A172 (cell line): ENCODE results near the gene NPC1. TPM values are rescaled to one million over a fixed set of nuclear protein-coding genes. Genes with fewer than 3 reads are reported as not detected.
A peak's percentile ranks its signal among the peaks of the same experiment; 100 is the strongest.
"Not testable (repeated sequence)": the region's sequence is repeated elsewhere in the genome, so short reads cannot be mapped to it uniquely, and the experiment has no call there.

Source experiments
- DNase-seq: peaks from one replicate; pipeline ENCODE4 v3.0.0-alpha.2; 2015; ENCODE audit warnings: low spot score
- total RNA-seq: library from RNA; depleted of rRNA; stranded (reverse); fragments of >200 nt; shearing (Covaris generic); gene quantifications from 2 replicates; pipeline ENCODE4 v1.2.3, GENCODE V29; 2014

Gene NPC1
- total RNA-seq, 1 experiment from 2014 or later = 128 TPM

GRCh38 chr18:23575309-23575651 is 11.0 kb downstream of the NPC1 start:
- no peak for DNase-seq

DNA sequence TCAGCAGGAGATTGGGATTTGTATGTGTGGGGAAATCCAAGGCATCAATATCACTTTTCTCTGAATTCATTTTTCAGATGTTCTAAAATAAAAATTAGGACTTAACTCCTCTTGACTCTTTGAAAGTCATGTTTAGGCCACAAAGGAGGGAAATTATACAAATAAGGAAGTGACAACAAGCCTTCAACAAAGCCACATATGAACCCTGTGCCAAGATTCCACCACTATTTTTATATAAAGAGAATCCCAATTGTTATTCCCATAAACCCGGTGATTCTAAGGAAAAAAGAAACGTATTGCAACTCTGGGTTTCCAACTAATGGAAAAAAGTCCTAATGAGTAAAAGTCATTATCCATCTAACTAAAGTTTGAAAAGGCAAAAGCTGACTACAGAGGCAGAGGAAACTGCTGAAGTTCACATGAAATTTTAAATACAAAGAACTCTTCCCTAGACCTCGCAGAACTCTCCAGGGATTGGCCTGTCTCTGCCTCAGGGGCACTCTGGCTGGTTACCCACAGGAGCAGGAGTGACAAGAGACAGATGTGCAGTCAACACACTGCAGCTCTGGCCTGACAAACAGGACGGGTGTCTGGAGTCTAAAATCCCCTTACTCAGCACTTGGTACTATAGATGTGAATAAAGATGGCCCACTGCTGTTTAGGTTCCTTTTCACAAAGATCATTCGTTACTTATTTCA is 11.5 kb downstream of the NPC1 start:
- DNase-seq = no peak

DNA sequence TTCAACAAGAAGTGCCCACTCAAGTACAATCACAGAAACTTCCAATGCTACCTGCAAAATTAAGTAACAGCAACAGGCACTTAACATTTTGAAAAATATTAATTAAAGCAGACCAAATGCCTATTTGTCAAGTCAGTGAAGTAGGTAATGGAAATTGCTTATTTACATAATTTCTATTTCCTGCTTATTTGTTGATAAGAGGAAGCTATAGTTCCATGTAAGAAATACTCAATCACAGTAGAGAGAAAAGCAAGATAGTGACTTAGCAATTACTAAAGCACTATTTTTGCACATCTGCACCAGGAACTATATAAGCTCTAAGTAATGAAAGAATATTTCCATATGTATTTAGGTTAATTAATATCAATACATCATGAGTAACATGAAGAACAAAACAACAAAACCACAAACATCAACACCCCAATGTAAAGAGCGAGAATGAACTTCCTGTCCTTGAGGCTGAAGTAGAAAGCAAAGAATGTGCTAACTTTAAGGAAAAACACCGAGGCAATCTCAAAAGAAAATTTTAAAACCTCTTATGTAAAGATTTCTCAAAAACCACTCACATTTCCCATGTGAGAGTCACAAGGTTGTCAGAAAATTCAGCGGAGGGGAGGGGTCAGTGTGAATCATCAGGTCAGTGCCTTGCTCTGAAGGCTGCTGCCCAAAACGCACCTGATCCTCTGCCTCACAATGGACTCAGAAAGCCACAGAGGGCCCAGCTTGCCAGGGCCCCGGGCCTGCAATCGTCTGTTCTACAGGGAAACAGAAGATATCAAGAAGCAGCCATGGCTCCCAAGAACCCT is 12.5 kb downstream of the NPC1 start:
- peak; percentile 88 for DNase-seq

DNA sequence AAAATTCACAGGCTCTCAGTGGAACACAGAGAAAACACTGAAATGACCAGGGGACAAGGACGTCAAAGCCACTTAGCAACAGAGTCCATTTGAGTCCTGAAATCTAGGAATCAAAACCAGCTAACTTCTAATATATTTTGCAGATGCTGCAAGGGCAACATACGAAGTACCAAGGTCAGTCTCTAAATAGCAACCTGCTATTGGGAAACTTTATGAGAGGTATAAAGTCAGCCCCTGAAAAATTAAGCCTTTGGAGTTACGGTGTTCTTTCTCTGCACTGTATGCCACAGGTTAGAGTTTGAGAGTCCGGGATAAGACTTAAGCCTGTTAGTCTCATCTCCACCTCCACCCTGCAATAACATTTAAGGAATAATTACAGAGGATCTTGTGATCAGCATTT is 13.3 kb downstream of the NPC1 start:
- DNase-seq = no peak

DNA sequence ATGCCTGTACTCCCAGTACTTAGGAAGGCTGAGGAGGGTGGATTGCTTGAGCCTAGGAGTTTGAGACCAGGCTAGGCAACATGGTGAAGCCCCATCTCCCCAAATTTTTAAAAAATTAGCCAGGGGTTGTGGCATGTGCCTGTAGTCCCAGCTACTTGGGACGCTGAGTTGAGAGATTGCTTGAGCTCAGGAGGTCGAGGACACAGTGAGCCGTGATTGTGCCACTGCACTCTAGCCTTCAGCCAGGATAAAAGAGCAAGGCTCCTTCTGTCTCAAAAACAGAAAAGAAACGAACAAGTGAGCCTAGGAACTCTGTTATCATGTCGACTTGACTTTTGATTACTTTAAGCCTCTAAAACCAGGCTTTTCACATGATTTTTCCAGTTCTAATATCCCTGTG is 13.7 kb downstream of the NPC1 start:
- no peak for DNase-seq

GRCh38 chr18:23572012-23572411 is 14.3 kb downstream of the NPC1 start:
- DNase-seq = no peak

DNA sequence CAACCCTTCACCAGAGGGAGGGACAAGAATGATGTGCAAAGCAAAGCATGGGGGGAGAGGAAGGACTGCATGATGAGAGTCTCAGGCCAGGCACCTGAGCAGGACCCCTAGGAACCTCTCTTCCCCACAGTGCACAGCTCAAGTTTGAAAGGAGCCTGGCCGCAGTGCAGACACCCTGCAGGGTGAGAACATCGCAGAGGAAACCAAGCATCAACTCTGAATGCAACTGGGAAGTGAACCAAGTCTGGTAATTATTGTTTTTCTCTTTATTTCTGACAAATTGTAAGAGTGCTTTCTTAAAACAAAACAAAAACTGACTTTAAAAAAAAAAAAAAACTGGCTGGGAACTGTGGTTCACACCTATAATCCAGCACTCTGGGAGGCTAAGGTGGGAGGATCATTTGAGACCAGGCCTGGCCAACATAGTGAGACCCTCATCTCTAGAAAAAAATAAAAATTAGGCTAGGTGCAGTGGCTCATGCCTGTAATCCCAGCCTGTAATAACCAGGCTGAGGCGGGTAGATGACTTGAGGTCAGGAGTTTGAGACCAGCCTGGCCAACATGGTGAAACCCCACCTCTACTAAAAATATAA is 15.3 kb downstream of the NPC1 start:
- no peak for DNase-seq

DNA sequence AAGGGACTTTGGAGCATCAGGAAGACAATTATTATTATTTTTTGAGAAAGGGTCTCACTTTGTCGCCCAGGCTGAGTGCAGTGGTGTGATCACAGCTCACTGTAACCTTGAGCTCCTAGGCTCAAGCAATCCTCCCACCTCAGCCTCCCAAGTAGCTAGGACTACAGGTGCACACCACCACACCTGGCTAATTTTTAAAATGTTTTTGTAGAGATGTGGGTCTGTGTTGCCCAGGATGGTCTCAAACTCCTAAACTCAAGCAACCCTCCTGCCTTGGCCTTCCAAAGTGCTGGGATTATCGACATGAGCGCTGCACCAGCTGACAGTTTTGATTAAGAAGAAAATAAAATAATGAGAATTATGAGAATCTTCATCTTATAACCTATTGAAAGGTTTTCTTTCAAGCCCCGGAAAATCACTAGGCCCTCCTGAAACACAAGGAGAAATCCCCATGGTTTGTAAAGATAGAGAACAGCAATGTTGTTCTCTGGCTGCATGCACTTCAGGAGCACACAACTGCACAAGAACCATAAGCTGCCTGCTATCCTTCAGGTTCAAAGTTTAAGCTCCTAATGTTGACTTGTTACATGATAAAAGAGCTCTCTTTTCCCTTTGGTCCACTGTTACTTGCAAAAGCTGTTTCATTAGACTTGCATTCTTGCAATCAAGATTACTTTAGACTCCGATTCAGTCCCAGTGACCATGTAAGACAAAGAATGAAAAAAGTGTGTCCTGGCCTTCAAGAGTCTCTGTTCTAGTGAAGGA is 16.8 kb downstream of the NPC1 start:
- no peak for DNase-seq

GRCh38 chr18:23568281-23569138 is 17.8 kb downstream of the NPC1 start:
- no peak for DNase-seq

DNA sequence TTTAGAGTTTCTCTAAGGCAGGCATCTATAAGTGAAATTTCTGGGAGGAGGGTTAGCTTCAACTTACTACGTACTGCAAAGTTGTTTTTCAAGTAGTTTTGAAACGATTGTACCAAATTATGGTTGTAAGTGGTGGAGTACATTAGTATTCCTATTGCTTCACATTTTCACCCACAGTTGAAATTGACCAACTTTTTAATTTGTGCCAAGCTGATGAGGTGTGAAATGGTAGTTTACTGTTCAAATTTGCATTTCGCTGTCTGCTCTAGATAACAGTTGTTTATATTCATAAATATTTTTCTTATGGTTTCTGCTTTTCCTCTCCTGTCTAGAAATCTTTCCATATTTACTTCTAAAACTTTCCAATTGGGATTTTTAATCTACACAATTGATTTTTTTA is 18.6 kb downstream of the NPC1 start:
- DNase-seq = no peak

- no peak for DNase-seq
These were observed 20.3 kb downstream of the NPC1 start for GRCh38 chr18:23565916-23566547.

DNA sequence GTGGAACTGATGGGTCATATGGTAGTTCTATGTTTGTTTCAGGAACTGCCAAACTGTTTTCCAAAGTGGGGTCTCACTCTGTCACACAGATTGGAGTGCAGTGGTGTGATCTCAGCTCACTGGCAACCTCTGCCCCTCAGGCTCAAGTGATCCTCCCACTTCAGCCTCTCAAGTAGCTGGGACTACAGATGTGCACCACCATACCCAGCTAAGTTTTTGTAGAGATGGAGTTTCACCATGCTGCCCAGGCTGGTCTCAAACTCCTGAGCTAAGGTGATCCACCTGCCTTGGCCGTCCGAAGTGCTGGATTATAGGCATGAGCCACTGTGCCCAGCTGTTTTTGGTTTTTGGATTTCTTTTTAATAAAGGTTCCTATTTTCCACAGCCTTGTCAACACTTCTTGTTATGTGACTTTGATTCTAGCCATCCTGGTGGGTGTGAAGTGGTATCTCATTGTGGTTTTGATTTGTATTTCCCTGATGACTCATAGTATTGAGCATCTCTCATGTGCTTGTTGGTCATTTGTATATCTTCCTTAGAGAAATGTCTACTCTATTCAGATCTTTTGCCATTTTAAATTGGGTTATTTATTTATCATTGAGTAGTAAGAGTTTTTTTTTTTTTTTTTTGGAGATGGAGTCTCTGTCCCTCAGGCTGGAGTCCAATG is 22.8 kb downstream of the NPC1 start:
- DNase-seq = peak; percentile 75

GRCh38 chr18:23560186-23560585 is 26.1 kb downstream of the NPC1 start:
- DNase-seq = no peak

GRCh38 chr18:23557511-23557910 is 28.8 kb downstream of the NPC1 start:
- DNase-seq = not testable (repeated sequence)

DNA sequence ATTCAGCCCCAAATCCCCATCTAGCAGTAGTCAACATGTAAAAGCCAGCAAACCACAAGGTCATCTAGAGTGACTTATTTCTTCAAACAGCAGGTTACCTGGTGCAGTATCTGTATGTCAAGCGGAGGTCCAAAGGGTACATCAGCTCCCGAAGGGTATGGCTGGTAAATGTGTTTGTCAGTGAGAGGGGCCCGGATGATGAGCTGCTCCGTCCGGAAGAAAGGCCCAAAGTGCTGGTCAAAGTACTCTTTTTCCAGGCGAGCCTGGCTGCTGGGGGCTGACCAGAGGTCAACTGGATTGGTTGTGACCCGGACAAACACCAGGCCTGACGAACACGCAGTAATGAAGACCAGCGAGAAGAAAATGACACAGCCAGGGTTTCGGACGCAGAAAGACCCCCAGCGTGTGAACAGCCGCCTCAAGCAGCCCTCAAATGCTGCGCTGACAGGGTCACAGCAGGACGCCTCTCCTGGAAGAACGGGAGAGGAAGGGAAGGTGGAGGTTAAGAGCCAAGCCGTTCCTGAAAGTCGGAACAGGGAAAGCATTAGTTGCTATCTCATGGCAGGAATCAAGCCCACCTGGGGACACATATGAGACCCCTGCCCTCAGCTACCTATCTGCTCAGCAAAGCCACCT is 30.0 kb downstream of the NPC1 start:
- DNase-seq = no peak

DNA sequence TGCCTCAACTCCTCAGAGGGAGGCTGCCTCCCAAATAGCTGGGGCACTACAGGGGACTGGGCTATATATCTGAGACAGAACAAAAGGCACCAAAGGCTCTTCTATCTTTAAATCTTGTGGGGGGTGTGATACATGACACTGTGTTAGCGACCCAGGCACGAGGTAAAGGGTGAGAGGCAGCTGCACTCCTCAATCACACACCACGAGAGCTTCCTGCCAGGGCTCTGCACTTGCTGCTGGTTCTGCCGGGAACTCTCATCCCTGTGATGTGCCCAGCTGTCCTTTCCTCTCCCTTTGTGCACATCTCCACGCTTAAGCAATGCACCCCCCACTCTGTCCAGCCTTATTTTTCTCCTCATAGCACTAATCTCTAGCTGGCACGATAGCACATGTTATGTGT is 32.4 kb downstream of the NPC1 start:
- DNase-seq = no peak

GRCh38 chr18:23552505-23552904 is 33.8 kb downstream of the NPC1 start:
- no peak for DNase-seq

DNA sequence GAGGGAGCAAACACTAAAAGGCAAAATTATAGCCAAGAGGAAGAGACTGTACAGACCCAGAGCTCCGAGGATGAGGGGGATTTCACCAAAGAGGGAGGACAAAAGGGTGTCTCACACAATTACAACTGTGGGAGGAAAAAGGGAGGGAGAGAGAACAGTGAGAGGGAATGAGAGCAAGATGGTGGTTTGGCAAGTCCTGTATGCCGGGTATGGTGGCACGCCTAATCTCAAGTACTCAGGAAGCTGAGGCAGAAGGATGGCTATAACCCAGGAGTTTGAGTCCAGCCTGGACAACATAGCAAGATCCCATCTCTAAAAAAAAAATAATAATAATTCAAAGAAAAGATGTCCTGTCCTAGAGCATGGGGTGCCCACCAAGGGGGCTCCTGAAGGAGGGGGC is 34.3 kb downstream of the NPC1 start:
- no peak for DNase-seq

DNA sequence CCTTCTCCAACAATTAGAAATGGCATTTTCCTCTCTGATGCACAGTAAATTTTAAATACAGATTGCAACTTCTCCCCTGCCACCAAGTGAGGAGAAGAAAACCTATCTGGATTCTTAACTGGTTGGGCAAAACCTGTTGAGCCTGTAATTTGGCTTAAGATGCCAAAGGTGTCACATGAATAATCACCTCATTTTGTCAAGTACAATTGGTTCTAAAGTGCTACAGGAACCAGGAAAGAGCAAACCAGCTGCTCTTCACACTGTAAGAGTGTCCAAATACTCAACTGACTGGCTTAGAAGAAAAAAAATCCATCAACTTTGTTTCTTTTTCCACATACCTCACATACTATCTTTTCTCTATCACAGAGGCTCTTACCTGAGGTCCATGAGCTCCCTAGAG is 35.4 kb downstream of the NPC1 start:
- no peak for DNase-seq

GRCh38 chr18:23548719-23549118 is 37.6 kb downstream of the NPC1 start:
- no peak for DNase-seq
